DND-41 (cell line): ENCODE results near the gene GTF2F2.
"Not testable (repeated sequence)": the region's sequence is repeated elsewhere in the genome, so short reads cannot be mapped to it uniquely, and the experiment has no call there.

Experiments
- CTCF ChIP-seq: IDR thresholded peaks from 2 replicates; pipeline ENCODE4 v1.5.1; 2012; ENCODE audit warnings: borderline replicate concordance, low read length, moderate library complexity, mild to moderate bottlenecking; ENCODE audit not compliant: poor library complexity, severe bottlenecking; ENCODE audit errors: extremely low read depth
- EZH2 ChIP-seq: IDR thresholded peaks from 3 replicates; pipeline ENCODE4 v1.6.1; 2012; ENCODE audit warnings: borderline replicate concordance, low read depth, mild to moderate bottlenecking, moderate library complexity, low read length, inconsistent platforms; ENCODE audit not compliant: severe bottlenecking

- not testable (repeated sequence) for TF ChIP-seq CTCF, EZH2
Observed at GRCh38 chr13:45189511-45189910, 69.2 kb downstream of the GTF2F2 start.
